Epithelial cell of esophagus (primary cell): ENCODE results near the gene SUFU.
A peak's percentile ranks its signal among the peaks of the same experiment; 100 is the strongest.

Source experiments
- DNase-seq: peaks from one replicate; pipeline ENCODE4 v3.0.0; 2010; ENCODE audit warnings: low read depth
- H3K4me3 ChIP-seq: 2 replicates; pipeline ENCODE4 v1.5.1; 2011; ENCODE audit warnings: mild to moderate bottlenecking, low read length, control low read depth
- CTCF ChIP-seq: IDR thresholded peaks from 2 replicates; pipeline ENCODE4 v1.5.1; 2011; ENCODE audit warnings: low read depth, mild to moderate bottlenecking, low read length, control low read depth, inconsistent platforms; ENCODE audit not compliant: insufficient read depth; ENCODE audit errors: missing control alignments

SUFU gene

GRCh38 chr10:102682416-102682815 is 178.6 kb downstream of the SUFU start:
- peak; percentile 41 for DNase-seq
- TF ChIP-seq CTCF = no peak
- H3K4me3 ChIP-seq = no peak overlapping the region

GRCh38 chr10:102682981-102683380 is 179.2 kb downstream of the SUFU start:
- no peak for TF ChIP-seq CTCF
- H3K4me3 ChIP-seq = no peak overlapping the region

More at GRCh38 chr10:102682981-102683380, 179.2 kb downstream of the SUFU start:
- DNase-seq = no peak
